Measurements from ENCODE around the gene LTBP2.

The LTBP2 gene

GRCh38 chr14:74507085-74507484 is 105.0 kb downstream of the LTBP2 start:
- no peak for DNase-seq (ENCODE audit: low read depth)

GRCh38 chr14:74506411-74506851 is 105.6 kb downstream of the LTBP2 start:
- no peak for DNase-seq (ENCODE audit: low read depth)

- DNase-seq (ENCODE audit: low read depth): no peak
Measured at GRCh38 chr14:74505831-74506230, 106.2 kb downstream of the LTBP2 start.

- DNase-seq (ENCODE audit: low read depth): no peak
Measured at GRCh38 chr14:74504874-74505720, 106.9 kb downstream of the LTBP2 start.

- no peak for DNase-seq (ENCODE audit: low read depth)
Measured at GRCh38 chr14:74504412-74504811, 107.6 kb downstream of the LTBP2 start.

GRCh38 chr14:74503938-74504335 is 108.1 kb downstream of the LTBP2 start:
- DNase-seq (ENCODE audit: low read depth): no peak

GRCh38 chr14:74503291-74503937 is 108.6 kb downstream of the LTBP2 start:
- no peak for DNase-seq (ENCODE audit: low read depth)

- no peak for DNase-seq (ENCODE audit: low read depth)
Measured at GRCh38 chr14:74502236-74503019, 109.6 kb downstream of the LTBP2 start.

GRCh38 chr14:74501691-74502090 is 110.3 kb downstream of the LTBP2 start:
- DNase-seq (ENCODE audit: low read depth): no peak

GRCh38 chr14:74501135-74501614 is 110.9 kb downstream of the LTBP2 start:
- no peak for DNase-seq (ENCODE audit: low read depth)

GRCh38 chr14:74500417-74501134 is 111.5 kb downstream of the LTBP2 start:
- DNase-seq (ENCODE audit: low read depth): no peak

GRCh38 chr14:74495356-74495755 is 116.7 kb downstream of the LTBP2 start:
- DNase-seq (ENCODE audit: low read depth): no peak

- DNase-seq (ENCODE audit: low read depth): peak; percentile 100
Measured at GRCh38 chr14:74493343-74494261, 118.4 kb downstream of the LTBP2 start, which contains the start of gene ISCA2. ISCA2 (plus strand) TSS chr14:74493765; CDS start chr14:74493775, 10 bp downstream.

GRCh38 chr14:74492776-74493342 is 119.2 kb downstream of the LTBP2 start, which contains the start of gene NPC2:
NPC2 (minus strand) TSS chr14:74493305; CDS start chr14:74493274, 31 bp downstream.
- no peak for DNase-seq (ENCODE audit: low read depth)

GRCh38 chr14:74491956-74492775 is 119.9 kb downstream of the LTBP2 start:
- DNase-seq (ENCODE audit: low read depth): no peak

GRCh38 chr14:74490486-74490885 is 121.6 kb downstream of the LTBP2 start:
- no peak for DNase-seq (ENCODE audit: low read depth)

GRCh38 chr14:74488786-74489397 is 123.1 kb downstream of the LTBP2 start:
- no peak for DNase-seq (ENCODE audit: low read depth)

- no peak for DNase-seq (ENCODE audit: low read depth)
Measured at GRCh38 chr14:74486164-74486563, 125.9 kb downstream of the LTBP2 start.

- no peak for DNase-seq (ENCODE audit: low read depth)
Measured at GRCh38 chr14:74483321-74483720, 128.7 kb downstream of the LTBP2 start.

Measured in activated T-helper 9 cell treated with anti-CD3 and anti-CD28 coated beads, Interleukin-2, amount 50 U/mL, for 16 hours (primary cell).